Thyroid gland (tissue), 4 donors: Measurements from ENCODE around the gene PLXNA4. TPM values are rescaled to one million over a fixed set of nuclear protein-coding genes. Genes with fewer than 3 reads are reported as not detected.

Experiments
- DNase-seq, 2 donors: peaks; one replicate each; pipeline ENCODE4 v3.0.0-alpha.2; 2019
- H3K27ac ChIP-seq, 3 donors: fragments of 200-600 bp; sonication (generic); 1 replicate in 2 of 3; 2 replicates in 1 of 3; pipeline ENCODE4 v1.5.1; 2016 to 2019; ENCODE audit warnings: mild to moderate bottlenecking in 1 of 3, moderate library complexity in 1 of 3
- H3K27me3 ChIP-seq: fragments of 200-600 bp; sonication (generic); one replicate; pipeline ENCODE4 v1.5.1; 2019
- H3K36me3 ChIP-seq, 2 donors: fragments of 200-600 bp; sonication (generic); one replicate each; pipeline ENCODE4 v1.5.1; 2016 to 2019
- H3K4me1 ChIP-seq, 2 donors: fragments of 200-600 bp; sonication (generic); one replicate each; pipeline ENCODE4 v1.5.1; 2017 to 2019
- H3K4me3 ChIP-seq, 3 donors: fragments of 200-600 bp; sonication (generic); replicated peaks in 1 of 3; 1 replicate in 2 of 3; 2 replicates in 1 of 3; pipeline ENCODE4 v1.5.1; 2016; ENCODE audit warnings: mild to moderate bottlenecking in 1 of 3
- H3K9me3 ChIP-seq: fragments of 200-600 bp; sonication (generic); one replicate; pipeline ENCODE4 v1.5.1; 2017
- CTCF ChIP-seq, 6 experiments: fragments of 200-600 bp in 3 of 6; fragments of 450-650 bp in 3 of 6; sonication (generic) in 3 of 6; IDR thresholded peaks; one replicate each; pipeline ENCODE4 v1.5.1; 2016 to 2019; ENCODE audit warnings: antibody characterized with exemption in 6 of 6, mild to moderate bottlenecking in 2 of 6, inconsistent platforms in 1 of 6, moderate library complexity in 1 of 6
- POLR2A ChIP-seq, 2 donors: fragments of 450-650 bp; IDR thresholded peaks; one replicate each; pipeline ENCODE4 v1.6.1; 2017; ENCODE audit warnings: antibody characterized with exemption in 2 of 2, mild to moderate bottlenecking in 2 of 2, moderate library complexity in 1 of 2
- WGBS, 2 donors: methylation state at CpG; one replicate each; pipeline ENCODE4 v1.1.5; 2017; 5-methylcytosine and 5-hydroxymethylcytosine counted together
- intact Hi-C: fragments of 100-400 bp; cut with DNase I; formaldehyde crosslinking; loops from one replicate; pipeline ENCODE4 v1.15.1; 2023
- total RNA-seq, 4 donors: library from RNA; depleted of rRNA; stranded (reverse); fragments of >200 nt; gene quantifications; one replicate each; pipeline ENCODE4 v1.2.3, GENCODE V29; 2016

PLXNA4 gene
- total RNA-seq, 4 donors from 2014 or later, result 1.3 to 8.3 (median 2.4) TPM

- Histone ChIP-seq H3K36me3 (no peaks in the 10 kb centered on the region), H3K9me3 (no peaks in the 10 kb centered on the region), H3K4me3 (no peak overlapping the region), H3K4me1 (no peaks in the 10 kb centered on the region), H3K27ac (no peak overlapping the region), H3K27me3 (no peaks in the 10 kb centered on the region)
- no peak for DNase-seq
- no peak for TF ChIP-seq POLR2A (IDR thresholded peaks at IDR 0.05)
- no peak for TF ChIP-seq CTCF (IDR thresholded peaks at IDR 0.05)
- WGBS, 2 donors, result 75 to 87% methylated on average over 15 of the region's 15 CpGs
- intact Hi-C loops, result no loop called here
Measured at GRCh38 chr7:132073920-132074589, 502.2 kb downstream of the PLXNA4 start.
